Limb (tissue), 2 donors: ENCODE results near the gene STAG1.
"Not testable (repeated sequence)": the region's sequence is repeated elsewhere in the genome, so short reads cannot be mapped to it uniquely, and the experiment has no call there.

Experiments
- DNase-seq, 2 donors: peaks; one replicate each; pipeline ENCODE4 v3.0.0-alpha.2; 2016; ENCODE audit errors: extremely low spot score in 2 of 2

STAG1 gene

DNA sequence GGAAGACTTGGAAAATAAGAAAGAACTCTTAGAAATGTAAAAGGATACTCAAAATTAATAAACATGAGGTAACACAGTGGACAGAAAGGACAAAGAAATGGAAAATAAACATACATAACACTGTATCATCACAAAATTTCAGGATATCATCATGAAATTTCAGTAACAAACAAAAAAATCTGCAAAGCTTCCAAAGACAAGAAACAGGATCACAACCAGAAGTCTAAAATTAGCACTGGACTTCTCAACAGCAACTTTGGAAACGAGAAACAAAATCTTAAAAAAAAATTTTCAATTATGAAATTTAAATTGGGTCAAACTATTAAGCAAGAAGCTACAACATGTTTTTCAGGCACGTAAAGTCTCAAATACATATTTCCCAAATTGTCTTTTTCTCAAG is 238.8 kb downstream of the STAG1 start:
- no peak for DNase-seq

- no peak for DNase-seq
Observed at GRCh38 chr3:136512381-136512780, 239.8 kb downstream of the STAG1 start.

DNA sequence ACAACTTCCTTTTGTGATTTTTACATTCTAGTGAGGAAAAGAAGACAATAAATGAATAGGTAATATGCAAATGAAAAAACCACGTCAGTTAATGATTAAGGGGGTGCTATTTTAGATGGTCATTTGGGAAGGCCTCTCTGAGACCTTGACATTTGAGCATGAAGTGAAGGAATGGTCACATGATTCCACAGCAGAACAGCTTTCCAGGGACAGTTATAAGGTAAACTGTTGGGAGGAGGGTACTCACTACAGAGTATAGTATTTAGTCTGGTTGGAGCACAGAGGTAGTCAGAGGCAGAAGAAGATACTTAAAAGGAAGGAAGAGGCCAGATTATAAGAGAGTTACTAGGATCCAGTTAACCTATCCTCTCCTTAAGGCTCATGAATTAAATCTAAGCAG is 246.5 kb downstream of the STAG1 start:
- DNase-seq, result no peak

GRCh38 chr3:136503056-136503455 is 249.1 kb downstream of the STAG1 start:
- DNase-seq, result no peak

DNA sequence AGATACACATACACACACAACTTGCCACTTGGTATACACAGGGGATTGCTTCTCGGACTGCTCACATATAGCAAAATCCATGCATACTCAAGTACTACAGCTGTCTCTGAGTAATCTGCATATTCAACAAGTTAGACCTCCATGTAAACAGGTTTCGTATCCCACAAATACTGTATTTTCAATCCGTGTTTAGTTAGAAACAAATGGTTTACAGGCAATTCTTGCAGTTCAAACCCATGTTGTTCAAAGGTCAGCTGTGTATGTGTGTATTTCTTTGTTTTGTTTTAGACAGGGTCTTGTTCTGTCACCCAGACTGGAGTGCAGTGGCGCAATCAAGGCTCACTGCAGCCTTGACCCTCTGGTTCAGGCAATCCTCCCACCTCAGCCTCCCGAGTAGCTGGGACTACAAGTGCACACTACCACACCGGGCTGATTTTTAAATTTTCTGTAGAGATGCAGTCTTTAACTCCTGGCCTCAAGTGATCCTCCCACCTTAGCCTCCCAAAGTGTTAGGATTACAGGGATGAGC is 253.2 kb downstream of the STAG1 start:
- no peak for DNase-seq

DNA sequence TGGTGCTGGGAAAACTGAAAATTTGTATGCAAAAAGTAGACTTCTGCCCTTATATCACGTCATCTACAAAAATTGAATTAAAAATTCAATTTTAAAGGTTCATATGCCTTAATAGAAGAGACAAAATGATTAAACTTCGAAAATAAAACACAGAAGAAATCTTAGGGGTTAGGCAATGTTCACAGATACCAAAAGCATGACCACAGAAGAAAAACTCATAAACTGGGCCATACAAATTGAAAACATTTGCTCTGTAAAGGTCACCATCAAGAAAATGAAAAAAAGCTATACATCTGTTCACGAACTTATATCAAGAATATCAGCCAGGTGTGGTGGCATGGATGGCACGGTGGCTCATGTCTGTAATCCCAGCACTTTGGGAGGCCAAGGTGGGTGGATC is 257.0 kb downstream of the STAG1 start:
- no peak for DNase-seq

GRCh38 chr3:136490646-136491405 is 261.4 kb downstream of the STAG1 start:
- DNase-seq, result no peak

- no peak for DNase-seq
Observed at GRCh38 chr3:136485777-136486176, 266.4 kb downstream of the STAG1 start.

DNA sequence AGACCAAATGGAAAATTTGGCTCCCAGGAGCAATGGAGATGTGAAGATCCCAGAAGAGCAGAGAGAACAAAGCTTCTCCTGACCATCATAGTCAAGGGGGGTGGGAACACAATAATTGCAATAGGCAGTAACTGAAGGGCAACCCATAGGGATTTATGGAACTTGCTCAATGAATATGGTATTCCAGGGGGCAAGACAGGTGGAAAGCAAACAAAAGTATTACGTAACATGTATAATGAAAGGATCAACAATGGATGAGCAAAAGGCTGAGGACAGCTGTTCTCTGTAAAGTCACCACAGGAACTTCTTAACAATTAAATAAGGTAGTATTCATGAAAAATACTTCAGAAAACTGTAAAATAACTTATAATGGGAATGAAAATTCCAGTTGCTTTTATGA is 275.9 kb downstream of the STAG1 start:
- no peak for DNase-seq

DNA sequence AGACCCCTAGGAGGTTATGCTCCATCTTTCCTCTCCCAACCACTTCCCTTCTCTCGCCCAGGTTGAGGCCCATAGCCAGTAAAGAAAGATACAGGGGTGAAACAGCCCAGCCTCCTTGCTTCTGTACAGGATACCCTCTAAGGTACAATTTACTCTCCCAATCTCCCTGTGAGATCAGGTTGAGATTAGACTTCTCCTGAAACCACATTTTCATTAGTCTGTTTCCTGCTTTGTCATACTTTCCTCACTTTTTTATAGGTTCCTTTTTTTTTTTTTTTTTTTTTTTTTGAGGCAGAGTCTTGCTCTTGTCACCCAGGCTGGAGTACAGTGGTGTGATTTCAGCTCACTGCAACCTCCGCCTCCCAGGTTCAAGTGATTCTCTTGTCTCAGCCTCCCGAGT is 277.3 kb downstream of the STAG1 start:
- not testable (repeated sequence) for DNase-seq

GRCh38 chr3:136473716-136474326 is 278.4 kb downstream of the STAG1 start:
- DNase-seq, result no peak

DNA sequence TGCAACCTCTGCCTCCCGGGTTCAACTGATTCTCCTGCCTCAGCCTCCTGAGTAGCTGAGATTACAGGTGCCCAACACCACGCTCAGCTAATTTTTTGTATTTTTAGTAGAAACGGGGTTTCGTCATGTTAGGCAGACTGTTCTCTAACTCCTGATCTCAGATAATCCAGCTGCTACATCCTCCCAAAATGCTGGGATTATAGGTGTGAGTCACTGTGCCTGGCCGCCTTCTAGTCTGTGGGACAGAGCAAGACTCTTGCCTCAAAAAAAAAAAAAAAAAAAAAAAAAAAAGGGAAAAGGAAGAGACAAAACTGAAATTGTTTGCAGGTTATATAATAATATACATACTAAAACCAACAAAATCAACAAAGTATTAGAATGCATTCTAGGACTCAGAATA is 286.9 kb downstream of the STAG1 start:
- DNase-seq, result no peak

DNA sequence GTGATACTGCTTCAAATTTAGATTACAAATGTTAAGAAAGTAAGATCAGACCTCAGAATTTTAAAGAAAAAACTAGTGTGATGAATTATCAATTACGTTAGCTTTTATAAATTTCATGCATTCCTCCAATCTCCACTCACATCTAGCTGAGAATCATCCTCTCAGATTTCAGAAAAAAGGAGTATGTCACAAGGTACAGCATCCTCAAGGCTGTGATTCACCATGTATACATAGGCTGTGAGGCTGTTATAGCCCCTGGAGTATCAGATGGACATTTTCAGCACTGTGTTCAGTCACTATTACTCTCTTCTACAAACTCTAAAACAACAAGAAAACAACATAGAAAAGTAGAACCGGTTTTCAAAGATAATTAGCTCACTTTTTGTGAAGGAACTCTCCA is 287.7 kb downstream of the STAG1 start:
- no peak for DNase-seq

DNA sequence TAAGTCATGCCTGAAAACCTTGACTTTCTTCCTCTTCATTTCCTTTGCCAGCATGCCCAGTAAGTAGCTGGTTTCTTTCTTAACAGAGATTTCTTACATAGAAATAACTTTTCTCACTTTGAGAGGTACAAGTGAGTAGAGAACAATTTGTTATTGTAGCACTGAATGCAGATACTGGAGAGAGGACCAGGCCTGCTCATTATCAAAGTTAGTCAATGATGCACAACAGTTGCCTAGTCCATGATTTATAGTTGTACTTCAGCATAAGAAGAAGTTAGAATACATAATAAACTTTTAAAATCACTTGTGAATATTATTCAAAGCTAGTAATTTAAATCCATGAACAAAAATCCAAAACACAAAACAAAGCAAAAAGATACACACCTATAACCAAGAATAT is 289.0 kb downstream of the STAG1 start:
- no peak for DNase-seq

- no peak for DNase-seq
Observed at GRCh38 chr3:136457793-136458192, 294.4 kb downstream of the STAG1 start.

- DNase-seq, result no peak
Observed at GRCh38 chr3:136456196-136456595, 296.0 kb downstream of the STAG1 start.

DNA sequence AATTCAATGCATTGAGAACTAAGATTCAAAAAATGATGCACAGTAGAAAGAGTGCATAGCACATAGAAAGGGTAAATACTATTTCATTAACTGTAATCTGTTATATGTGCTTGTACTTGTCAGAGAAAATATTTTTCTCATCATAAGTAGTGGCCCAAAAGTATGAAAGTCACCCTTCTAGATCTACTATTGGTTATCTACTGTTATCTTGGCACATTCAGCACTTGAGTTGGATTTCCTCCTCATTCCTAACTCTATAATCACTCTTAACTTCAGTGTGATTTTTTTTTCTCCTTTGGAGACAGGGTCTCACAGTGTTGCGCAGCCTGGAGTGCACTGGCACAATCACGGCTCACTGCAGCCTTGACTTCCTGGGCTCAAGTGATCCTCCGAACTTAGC is 307.6 kb downstream of the STAG1 start:
- DNase-seq, result no peak

DNA sequence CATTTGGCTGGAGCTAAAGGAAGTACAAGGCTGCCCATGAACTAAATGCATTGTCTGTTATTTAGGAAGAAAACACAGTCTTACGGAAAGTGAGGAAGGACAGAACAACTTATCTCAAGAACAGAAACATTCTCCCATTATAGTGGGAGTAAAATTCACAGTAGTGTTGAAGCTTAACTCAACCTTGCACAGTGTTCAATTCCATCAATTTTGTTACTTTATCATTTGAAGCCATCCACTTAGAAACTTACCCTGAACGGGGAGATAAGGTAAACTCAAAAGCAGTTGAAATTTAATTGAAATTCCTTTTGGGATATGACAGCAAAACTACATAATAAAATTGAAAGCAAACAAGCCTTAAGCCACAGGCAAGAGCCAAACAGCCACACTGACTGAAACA is 315.1 kb downstream of the STAG1 start:
- no peak for DNase-seq

DNA sequence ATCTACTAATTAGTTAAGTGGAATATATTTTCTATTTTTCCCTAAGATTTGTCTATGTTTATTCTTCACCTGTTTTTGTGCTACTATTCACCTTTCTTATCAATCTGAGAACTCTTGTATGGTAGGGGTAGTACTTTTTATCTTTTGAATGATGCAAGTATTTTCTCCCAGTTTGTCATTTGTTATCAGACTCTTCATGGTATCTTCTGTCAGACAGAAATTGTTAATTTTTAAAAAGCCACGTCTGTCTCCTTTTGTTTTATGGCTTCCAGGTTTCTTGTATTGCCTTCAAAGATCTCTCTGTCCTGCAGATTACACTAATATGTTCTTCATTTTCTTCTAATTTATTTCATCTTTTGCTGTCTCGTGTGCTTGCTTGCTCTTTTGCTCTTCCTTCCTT is 317.7 kb downstream of the STAG1 start:
- no peak for DNase-seq

DNA sequence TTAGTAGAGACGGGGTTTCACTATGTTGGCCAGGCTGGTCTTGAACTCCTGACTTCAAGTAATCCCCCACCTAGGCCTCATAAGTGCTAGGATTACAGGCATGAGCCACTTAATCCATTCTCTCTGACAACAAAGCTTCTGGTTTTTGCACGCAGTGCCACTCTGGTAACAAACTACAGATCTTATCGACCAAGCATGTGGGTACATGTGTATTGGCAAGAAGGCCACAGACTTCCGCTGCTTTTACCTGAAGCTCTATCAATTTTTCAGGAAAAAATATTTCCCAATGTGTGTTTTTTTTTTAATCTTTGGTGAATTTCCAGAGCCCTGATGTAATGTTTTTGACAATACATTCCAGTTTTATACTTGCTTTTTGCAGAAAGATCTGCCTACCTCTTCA is 319.5 kb downstream of the STAG1 start:
- DNase-seq, result no peak

- DNase-seq, result no peak
Observed at GRCh38 chr3:136428167-136428566, 324.0 kb downstream of the STAG1 start.

- no peak for DNase-seq
Observed at GRCh38 chr3:136427236-136427635, 324.9 kb downstream of the STAG1 start.

GRCh38 chr3:136414476-136414875 is 337.7 kb downstream of the STAG1 start:
- DNase-seq, result no peak
